Measurements from ENCODE around the gene DPEP3.

DPEP3 gene

DNA sequence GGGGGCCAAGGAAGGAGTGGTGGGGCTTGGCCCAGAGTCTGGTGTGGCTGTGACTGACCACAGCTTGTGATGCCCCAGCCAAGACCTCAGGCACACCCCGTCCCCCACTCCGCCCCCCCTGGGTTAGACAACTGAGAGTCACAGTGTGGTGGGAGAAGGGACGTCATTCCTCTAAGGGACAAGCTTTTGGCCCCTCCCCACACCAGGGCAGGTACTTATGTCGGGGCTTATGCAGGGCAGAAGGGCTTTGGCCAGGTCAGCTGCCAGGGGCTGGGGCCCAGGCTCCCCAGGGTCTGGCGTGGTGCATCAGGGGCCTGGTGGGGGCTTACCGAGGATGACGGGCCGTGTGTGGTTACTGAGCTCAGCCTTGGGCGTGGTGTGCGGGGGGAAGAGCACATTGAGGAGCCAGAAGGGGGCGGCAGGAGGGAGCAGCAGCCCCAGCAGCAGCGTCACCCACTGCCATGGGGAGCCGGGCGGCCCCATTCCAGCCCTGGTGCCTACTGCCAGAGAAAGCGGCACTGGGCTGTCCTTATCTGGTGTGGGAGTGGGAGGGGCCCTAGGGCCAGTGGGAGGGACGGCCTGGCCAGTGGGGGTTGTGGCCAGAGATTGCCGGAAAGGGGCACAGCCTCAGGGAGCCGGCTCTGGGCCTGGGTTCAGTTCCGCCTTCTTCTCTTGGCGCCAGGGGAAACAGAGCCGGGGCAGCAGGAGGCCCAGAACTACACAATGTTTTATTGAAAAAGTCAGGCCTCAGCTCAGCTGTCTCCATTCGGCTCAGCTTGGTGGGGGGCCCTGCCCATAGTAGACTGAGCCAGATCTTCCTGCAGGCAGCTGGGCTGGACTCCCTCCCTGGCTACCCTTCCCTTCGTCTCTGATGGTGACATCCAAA lies 36.4 kb downstream of the DPEP3 start, which contains the start of gene LCAT:
Gene LCAT (minus strand): TSS at position 502 of the 886 bp plus-strand sequence. CDS start 19 bp downstream, at position 483.
- no peak for DNase-seq (ENCODE audit: low read depth)
- TF ChIP-seq, protein P1, sequence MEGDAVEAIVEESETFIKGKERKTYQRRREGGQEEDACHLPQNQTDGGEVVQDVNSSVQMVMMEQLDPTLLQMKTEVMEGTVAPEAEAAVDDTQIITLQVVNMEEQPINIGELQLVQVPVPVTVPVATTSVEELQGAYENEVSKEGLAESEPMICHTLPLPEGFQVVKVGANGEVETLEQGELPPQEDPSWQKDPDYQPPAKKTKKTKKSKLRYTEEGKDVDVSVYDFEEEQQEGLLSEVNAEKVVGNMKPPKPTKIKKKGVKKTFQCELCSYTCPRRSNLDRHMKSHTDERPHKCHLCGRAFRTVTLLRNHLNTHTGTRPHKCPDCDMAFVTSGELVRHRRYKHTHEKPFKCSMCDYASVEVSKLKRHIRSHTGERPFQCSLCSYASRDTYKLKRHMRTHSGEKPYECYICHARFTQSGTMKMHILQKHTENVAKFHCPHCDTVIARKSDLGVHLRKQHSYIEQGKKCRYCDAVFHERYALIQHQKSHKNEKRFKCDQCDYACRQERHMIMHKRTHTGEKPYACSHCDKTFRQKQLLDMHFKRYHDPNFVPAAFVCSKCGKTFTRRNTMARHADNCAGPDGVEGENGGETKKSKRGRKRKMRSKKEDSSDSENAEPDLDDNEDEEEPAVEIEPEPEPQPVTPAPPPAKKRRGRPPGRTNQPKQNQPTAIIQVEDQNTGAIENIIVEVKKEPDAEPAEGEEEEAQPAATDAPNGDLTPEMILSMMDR (IDR thresholded peaks at IDR 0.05; ENCODE audit: low read depth, low read length, missing control alignments) = no peak
- no peak within 1 kb of the TSS for H3K4me3 ChIP-seq (ENCODE audit: low read depth, low read length)

- H3K4me3 ChIP-seq (ENCODE audit: low read depth, low read length) = no peak overlapping the region
- TF ChIP-seq, protein P1 (IDR thresholded peaks at IDR 0.05; ENCODE audit: low read depth, low read length, missing control alignments) = no peak
- no peak for DNase-seq (ENCODE audit: low read depth)
These were observed 37.1 kb downstream of the DPEP3 start for GRCh38 chr16:67943256-67943618.

- H3K4me3 ChIP-seq (ENCODE audit: low read depth, low read length) = no peak overlapping the region
- TF ChIP-seq, protein P1 (IDR thresholded peaks at IDR 0.05; ENCODE audit: low read depth, low read length, missing control alignments) = no peak
- no peak for DNase-seq (ENCODE audit: low read depth)
These were observed 37.6 kb downstream of the DPEP3 start for GRCh38 chr16:67942510-67943255.

DNA sequence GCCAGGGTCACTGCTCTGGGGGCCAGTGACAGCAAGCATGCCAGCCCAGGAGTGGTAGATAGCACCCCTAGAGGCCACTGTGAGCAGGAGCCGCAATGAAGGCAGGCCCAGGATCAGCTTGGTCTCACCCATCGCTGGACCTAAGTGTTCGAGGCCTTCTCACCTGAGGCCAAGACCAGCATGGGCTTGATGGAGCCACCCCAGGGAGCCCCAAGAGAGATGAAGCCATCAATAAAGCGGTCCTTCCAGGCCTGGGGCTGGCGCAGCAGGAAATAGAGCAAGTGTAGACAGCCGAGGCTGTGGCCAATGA lies 38.1 kb downstream of the DPEP3 start:
- TF ChIP-seq, protein P1 (IDR thresholded peaks at IDR 0.05; ENCODE audit: low read depth, low read length, missing control alignments) = peak; percentile 93

GRCh38 chr16:67941469-67942199 lies 38.7 kb downstream of the DPEP3 start:
- DNase-seq (ENCODE audit: low read depth) = no peak
- H3K4me3 ChIP-seq (ENCODE audit: low read depth, low read length) = no peak overlapping the region

More for the DNA sequence above, 38.1 kb downstream of the DPEP3 start:
- no peak for DNase-seq (ENCODE audit: low read depth)
- no peak overlapping the region for H3K4me3 ChIP-seq (ENCODE audit: low read depth, low read length)

GRCh38 chr16:67940446-67941089 lies 39.7 kb downstream of the DPEP3 start:
- no peak for DNase-seq (ENCODE audit: low read depth)
- TF ChIP-seq, protein P1 (IDR thresholded peaks at IDR 0.05; ENCODE audit: low read depth, low read length, missing control alignments) = no peak
- H3K4me3 ChIP-seq (ENCODE audit: low read depth, low read length) = no peak overlapping the region

More at GRCh38 chr16:67941469-67942199, 38.7 kb downstream of the DPEP3 start:
- TF ChIP-seq, protein P1 (IDR thresholded peaks at IDR 0.05; ENCODE audit: low read depth, low read length, missing control alignments) = no peak

Measured in GM12864 (cell line).